ENCODE results near the gene COX14. TPM values are rescaled to one million over a fixed set of nuclear protein-coding genes. Genes with fewer than 3 reads are reported as not detected.

Gene COX14
- total RNA-seq: 10 to 100 TPM; 59.2 to 65.5 TPM

DNA sequence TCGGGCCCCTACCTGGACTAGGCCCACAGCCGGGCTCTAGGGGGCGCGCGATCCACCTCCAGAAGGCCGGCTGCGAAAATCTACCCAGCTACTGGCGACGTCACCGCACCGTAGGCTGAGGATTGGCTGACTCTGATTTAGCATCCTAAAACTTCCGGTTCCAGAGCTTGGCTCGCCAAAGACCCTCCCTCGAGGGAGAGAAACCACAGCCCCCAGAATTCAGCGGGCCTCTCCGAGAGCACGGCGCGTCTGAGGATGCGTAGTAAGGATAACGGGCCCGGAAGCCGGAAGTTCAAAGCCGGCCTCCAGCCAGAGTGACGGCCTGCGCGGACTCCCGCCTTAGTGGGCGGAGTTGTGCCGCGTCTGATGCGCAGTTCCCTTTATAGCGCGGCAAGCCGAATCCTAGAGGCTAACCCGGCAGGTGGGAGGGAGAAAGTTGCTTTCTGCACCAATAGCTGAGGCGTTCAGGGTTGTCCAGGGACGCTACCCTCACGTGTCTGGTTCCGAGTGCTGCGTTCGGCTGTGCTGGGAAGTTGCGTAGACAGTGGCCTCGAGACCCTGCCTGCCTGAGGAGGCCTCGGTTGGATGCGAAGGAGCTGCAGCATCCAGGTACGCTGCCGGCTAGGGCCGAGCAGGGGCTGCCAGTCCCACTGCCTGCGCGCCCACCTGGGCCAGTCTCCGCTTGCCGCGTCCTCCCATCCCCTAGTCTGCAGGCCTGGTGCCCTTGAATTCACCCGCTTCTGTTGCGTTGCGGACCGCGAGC, at the start of gene COX14:
Gene COX14 (plus strand): TSS at position 544 of the 763 bp plus-strand sequence. CDS start 7,808 bp downstream, outside the sequence.
- CTCF ChIA-PET: interaction anchor here (0.6 to 4.0 kb wide), 34 partner anchors 9 to 503 kb away, joined by 3 to 41 read pairs (median 4); partner anchors contain the start of genes CERS5 and SMARCD1
- POLR2A ChIA-PET: interaction anchor here (0.6 to 1.9 kb wide), 11 partner anchors 9 to 480 kb away, joined by 3 to 25 read pairs (median 4); partner anchors contain the start of genes CERS5, LIMA1 and SMARCD1

DNA sequence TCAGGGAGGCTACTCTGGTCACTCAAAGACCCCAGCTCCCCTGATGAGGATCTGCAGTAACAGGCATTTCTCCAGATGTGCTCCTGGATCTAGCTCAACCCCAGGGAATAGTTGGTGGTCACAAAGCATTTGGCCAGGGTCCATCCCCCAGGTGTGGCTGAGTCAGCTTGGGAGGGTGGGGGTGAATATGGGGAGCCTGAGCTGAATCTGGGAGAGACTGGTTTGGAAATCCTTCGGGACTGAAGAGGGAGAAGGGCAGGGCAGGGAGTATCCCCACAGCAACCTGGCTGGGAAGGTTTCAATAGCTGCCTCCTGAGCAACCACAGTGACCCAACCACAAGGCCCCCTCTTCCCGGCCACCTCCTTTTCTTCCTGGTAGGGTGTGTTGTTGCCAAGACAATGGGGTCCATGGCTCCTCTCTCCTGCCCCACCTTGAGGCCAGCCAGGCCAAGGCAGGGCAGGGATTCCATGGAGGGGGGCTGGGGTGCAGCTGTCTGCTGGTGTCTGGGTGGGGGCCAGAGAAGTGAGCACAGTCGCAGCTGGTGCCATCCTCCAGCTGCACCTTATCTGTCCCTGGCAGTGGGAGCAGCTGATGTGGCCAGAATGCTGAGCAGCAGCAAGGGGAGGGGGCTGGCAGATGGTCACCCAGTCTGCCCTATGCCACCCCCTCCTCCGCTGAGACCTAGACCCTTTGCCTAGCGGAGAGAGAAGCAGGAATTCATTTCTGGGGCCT, 49.1 kb upstream of the COX14 start:
- POLR2A ChIA-PET: no interaction called here
- CTCF ChIA-PET: interaction anchor here (1.4 to 2.7 kb wide), 2 partner anchors 20 to 96 kb away, joined by 4 to 12 read pairs; no protein-coding TSS in a partner anchor

DNA sequence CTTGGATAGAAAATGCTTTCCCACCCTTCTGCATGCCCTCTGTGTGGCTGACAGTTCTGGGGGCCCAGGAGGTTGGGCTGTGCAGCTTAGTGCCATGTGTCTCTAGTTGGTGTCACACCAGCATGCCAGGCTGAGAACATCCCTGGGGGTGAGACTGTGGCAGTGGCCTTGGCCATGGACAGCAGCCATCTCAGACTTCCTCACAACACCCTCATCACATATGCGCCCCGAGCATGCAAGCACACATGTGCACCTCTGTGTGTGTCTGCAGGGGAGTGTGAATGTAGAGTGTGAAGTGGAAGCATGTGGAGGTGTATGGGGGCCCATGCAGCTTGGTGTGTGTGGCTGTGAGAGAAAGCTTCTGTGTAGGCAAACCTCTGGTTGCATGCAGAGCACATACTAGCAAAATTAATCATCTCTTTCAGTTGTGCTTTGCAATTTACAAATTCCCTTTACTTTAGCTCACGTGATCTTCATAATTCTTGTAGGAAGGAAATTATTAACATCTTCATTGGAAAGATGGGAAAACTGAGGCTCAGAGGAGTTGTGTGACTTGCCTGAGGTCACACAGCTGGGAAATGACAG, 46.2 kb upstream of the COX14 start:
- POLR2A ChIA-PET: no interaction called here
- CTCF ChIA-PET: interaction anchor here (1.5 to 3.9 kb wide), 4 partner anchors 9 to 99 kb away, joined by 5 to 25 read pairs (median 12); no protein-coding TSS in a partner anchor

DNA sequence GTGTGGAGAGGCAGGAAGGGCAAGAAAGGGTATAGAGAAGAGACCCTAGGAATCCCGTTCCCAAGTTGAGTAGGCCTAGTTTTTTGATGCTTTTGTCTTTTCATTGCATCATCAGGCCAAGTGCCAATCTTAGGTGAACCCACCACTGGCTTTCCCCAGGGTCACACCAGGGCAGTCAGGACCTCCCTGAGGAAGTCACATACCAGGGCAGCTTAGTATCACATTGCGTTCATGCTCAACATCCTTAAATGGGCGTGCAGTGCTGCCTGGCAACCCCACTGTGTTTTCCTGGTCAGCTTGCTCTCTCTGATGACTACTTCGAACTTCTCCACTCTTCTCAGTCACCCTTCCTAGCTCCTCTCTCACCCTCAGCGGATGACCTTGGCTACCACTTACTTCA, 45.6 kb upstream of the COX14 start:
- POLR2A ChIA-PET: no interaction called here
- CTCF ChIA-PET: interaction anchor here (0.8 to 3.9 kb wide), 4 partner anchors 10 to 106 kb away, joined by 3 to 25 read pairs (median 12); no protein-coding TSS in a partner anchor

GRCh38 chr12:50069069-50069468, 43.0 kb upstream of the COX14 start:
- CTCF ChIA-PET: interaction anchor here (0.8 to 3.3 kb wide), 7 partner anchors 9 to 102 kb away, joined by 3 to 33 read pairs (median 4); no protein-coding TSS in a partner anchor
- POLR2A ChIA-PET: no interaction called here

DNA sequence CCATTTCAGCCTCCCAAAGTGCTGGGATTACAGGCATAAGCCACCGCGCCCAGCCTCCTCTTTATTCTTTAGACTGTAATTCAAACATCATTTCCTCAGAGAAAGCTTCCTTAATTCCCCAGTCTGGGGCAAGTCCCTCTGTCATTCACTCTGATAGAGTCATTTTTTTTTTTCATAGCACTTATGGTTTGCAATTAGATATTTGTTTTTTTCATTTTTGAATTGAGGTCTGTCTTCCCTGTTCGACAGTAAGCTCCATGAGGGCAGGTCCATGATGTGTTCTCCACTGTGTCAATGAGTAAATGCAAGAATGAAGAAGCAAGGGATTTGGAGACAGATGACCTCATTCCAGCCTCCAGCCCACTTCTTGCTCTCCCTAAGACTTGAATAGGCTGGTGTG, 42.5 kb upstream of the COX14 start:
- CTCF ChIA-PET: interaction anchor here (0.8 to 3.3 kb wide), 7 partner anchors 10 to 103 kb away, joined by 3 to 33 read pairs (median 4); no protein-coding TSS in a partner anchor

DNA sequence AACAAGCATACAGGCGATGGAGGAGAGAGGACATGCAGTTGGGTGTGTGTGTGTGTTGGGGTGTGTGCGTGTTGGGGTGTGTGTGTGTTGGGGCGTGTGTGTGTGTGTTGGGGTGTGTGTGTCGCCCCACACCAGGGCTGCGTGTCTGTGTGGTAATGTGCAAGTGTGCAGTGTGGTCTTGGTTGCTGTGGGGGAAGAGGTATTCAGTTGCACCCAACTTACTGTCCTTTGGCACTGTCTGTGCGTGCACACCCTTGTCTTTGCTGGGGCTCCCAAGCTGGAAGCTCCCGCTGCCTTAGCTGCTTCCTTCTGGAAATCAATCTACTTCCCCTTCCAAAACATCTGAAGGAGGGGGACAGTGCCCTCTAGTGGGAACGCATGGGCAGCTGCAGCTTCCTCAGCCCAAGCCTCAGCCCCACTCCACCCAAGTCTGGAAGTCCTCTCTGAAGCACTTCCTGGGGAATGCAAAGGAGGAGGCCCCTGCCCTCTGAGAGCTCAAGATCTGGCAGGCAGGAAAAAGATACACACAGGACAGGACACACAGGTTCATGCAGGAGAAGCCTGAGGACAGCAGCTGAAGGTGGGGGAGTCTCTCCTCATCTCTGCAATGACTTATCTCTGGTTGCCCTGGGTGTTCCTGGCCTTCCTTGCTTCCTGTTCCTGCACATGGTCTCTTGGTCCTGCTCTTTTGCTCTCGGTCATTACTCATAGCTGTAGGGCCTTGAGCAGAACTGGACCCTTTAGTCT, 41.5 kb upstream of the COX14 start:
- CTCF ChIA-PET: interaction anchor here (0.6 to 3.3 kb wide), 15 partner anchors 9 to 105 kb away, joined by 3 to 33 read pairs (median 4); no protein-coding TSS in a partner anchor

More for the DNA sequence above, 42.5 kb upstream of the COX14 start:
- POLR2A ChIA-PET: no interaction called here

GRCh38 chr12:50072198-50072907, 39.7 kb upstream of the COX14 start:
- ChIA-PET CTCF (interaction anchor here (0.9 to 3.3 kb wide), 4 partner anchors 10 to 106 kb away, joined by 3 to 33 read pairs (median 6); no protein-coding TSS in a partner anchor), POLR2A (no interaction called here)

More for the DNA sequence above, 41.5 kb upstream of the COX14 start:
- POLR2A ChIA-PET: interaction anchor here (0.5 to 0.6 kb wide), 3 partner anchors 14 to 140 kb away, joined by 3 to 5 read pairs (median 4); partner anchors contain the start of gene SMARCD1

DNA sequence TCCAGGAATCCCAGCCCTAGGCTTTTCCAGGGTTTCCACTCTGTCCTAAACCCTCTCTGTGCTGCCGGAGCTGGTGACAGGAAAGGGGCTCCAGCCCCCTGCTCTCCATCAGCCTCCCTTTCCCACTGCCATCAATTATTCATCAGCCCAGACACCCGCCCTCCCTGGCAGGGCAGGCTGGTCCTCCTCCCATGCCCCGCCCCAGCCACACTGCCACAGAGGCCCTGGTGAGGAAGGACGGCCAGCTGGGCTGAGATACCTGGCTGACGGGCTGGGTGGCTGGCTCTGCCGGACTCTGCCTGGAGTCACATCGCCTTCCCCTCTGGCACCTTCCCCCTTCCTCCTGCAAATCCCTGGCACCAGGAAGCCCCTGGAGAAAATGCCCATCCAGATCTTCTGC, 38.8 kb upstream of the COX14 start:
- ChIA-PET CTCF (interaction anchor here (1.0 to 1.8 kb wide), 2 partner anchors 35 to 106 kb away, joined by 3 to 6 read pairs; no protein-coding TSS in a partner anchor), POLR2A (no interaction called here)

DNA sequence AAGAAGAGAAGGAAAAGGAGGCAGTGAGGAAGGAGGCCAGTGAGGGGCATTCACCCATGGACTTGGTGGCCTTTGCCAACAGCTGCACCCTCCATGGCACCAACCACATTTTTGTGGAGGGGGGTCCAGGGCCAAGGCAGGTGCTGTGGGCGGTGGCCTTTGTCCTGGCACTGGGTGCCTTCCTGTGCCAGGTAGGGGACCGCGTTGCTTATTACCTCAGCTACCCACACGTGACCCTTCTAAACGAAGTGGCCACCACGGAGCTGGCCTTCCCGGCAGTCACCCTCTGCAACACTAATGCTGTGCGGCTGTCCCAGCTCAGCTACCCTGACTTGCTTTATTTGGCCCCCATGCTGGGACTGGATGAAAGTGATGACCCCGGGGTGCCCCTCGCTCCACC, 38.3 kb upstream of the COX14 start:
- ChIA-PET CTCF (interaction anchor here (0.5 to 1.9 kb wide), 8 partner anchors 9 to 242 kb away, joined by 3 to 6 read pairs (median 4); partner anchors contain the start of genes COX14 and GPD1), POLR2A (no interaction called here)

DNA sequence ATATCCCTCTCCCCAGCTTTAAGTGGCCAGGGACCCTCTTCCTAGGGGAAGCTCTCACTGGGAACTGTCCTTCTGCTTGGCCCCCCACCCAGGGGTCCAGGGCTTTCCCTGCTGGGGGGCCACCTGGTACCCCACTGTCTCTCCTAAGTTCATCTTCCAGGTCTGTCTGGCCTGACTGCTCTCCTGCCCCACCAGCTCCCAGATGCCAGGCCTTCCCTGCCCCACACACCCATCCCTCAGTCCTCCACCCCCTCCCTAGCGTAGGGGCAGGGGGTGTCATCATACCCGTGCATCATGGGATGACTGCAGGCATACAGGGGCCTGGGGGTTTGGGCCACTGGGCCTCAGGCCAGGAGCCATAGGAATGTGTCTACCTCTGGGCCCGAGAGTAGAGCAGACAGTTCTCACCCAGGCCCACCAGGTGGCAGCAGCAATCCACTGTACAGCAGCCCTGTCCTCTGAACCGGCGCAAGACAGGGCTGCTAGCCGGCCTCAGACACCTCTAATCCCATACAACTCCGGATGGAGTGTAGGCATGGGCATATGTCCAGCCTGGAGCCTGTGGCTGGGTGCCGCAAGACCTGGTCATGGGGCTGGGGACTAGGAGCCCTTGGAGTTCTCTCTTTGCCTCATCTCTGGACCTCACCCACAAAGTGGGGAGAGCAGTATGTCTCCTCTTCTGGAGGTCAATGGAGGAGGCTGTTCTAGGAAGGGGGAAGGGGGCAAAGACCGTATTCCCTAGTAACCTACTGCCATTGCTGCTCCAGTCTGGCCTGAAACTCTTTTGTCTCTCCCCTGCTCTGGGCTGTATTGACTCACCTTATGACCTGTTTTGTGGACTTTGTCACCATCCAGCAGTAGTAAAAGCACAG, 36.9 kb upstream of the COX14 start:
- POLR2A ChIA-PET: no interaction called here
- CTCF ChIA-PET: interaction anchor here (0.5 to 1.9 kb wide), 14 partner anchors 8 to 177 kb away, joined by 3 to 9 read pairs (median 4); partner anchors contain the start of genes COX14, GPD1 and SMARCD1

- ChIA-PET POLR2A (no interaction called here), CTCF (interaction anchor here (0.5 to 1.9 kb wide), 3 partner anchors 11 to 100 kb away, joined by 3 to 5 read pairs (median 4); no protein-coding TSS in a partner anchor)
Measured at GRCh38 chr12:50075808-50076170, 36.2 kb upstream of the COX14 start.

- CTCF ChIA-PET: interaction anchor here (0.8 to 1.2 kb wide), 5 partner anchors 8 to 350 kb away, joined by 3 to 4 read pairs (median 3); partner anchors contain the start of genes CERS5 and SMARCD1
- POLR2A ChIA-PET: no interaction called here
Measured at GRCh38 chr12:50077099-50077498, 34.9 kb upstream of the COX14 start.

- CTCF ChIA-PET: interaction anchor here (0.7 to 1.2 kb wide), 2 partner anchors 10 to 12 kb away, joined by 3 read pairs; no protein-coding TSS in a partner anchor
- POLR2A ChIA-PET: no interaction called here
Measured at GRCh38 chr12:50078281-50078680, 33.8 kb upstream of the COX14 start.

DNA sequence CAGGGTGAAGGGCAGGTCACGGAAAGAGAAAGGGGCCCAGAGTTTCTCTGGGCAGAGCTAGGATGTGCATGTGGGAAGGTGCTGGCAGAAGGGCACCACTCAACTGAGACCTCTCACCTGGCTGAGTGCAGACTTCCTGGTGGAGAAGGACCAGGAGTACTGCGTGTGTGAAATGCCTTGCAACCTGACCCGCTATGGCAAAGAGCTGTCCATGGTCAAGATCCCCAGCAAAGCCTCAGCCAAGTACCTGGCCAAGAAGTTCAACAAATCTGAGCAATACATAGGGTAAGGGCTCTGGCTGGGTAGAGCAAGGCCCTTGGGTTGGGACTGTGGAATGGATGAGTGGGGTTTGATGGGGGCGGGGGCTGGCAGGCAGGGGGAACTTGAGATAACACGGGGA, 32.3 kb upstream of the COX14 start:
- POLR2A ChIA-PET: no interaction called here

GRCh38 chr12:50081096-50081808, 30.8 kb upstream of the COX14 start:
- POLR2A ChIA-PET: no interaction called here
- CTCF ChIA-PET: interaction anchor here (1.1 to 1.5 kb wide), 2 partner anchors 9 to 11 kb away, joined by 3 to 4 read pairs; no protein-coding TSS in a partner anchor

More for the DNA sequence above, 32.3 kb upstream of the COX14 start:
- CTCF ChIA-PET: interaction anchor here (0.9 to 1.1 kb wide), 2 partner anchors 9 to 10 kb away, joined by 3 read pairs; no protein-coding TSS in a partner anchor
